GDM1 (cell line): ENCODE measurements around the gene SRSF6.
"Not testable (repeated sequence)": the region's sequence is repeated elsewhere in the genome, so short reads cannot be mapped to it uniquely, and the experiment has no call there.

ENCODE experiments used
- DNase-seq: peaks from one replicate; lab custom pipeline; 2025; lab: John Stamatoyannopoulos, UW

The SRSF6 gene

GRCh38 chr20:43448748-43449535, 8.8 kb upstream of the SRSF6 start:
- peak; percentile 13 for DNase-seq

- DNase-seq = no peak
Measured at GRCh38 chr20:43450841-43451799, 6.6 kb upstream of the SRSF6 start.

- DNase-seq = no peak
Measured at GRCh38 chr20:43452404-43453126, 5.1 kb upstream of the SRSF6 start.

GRCh38 chr20:43456252-43456651, 1.4 kb upstream of the SRSF6 start:
- not testable (repeated sequence) for DNase-seq

GRCh38 chr20:43456809-43457639, 672 bp upstream of the SRSF6 start:
- peak; percentile 87 for DNase-seq

- no peak for DNase-seq
Measured at GRCh38 chr20:43458422-43458924, 777 bp downstream of the SRSF6 start.

GRCh38 chr20:43459022-43459942, 1.6 kb downstream of the SRSF6 start:
- DNase-seq = no peak

- DNase-seq = no peak
Measured at GRCh38 chr20:43460172-43460829, 2.6 kb downstream of the SRSF6 start.

GRCh38 chr20:43460830-43461200, 3.1 kb downstream of the SRSF6 start:
- DNase-seq = no peak

GRCh38 chr20:43461894-43462659, 4.4 kb downstream of the SRSF6 start:
- no peak for DNase-seq

GRCh38 chr20:43462660-43463526, 5.2 kb downstream of the SRSF6 start:
- DNase-seq = no peak

GRCh38 chr20:43463527-43464218, 6.0 kb downstream of the SRSF6 start:
- DNase-seq = no peak

- no peak for DNase-seq
Measured at GRCh38 chr20:43464219-43464790, 6.6 kb downstream of the SRSF6 start.

- no peak for DNase-seq
Measured at GRCh38 chr20:43465625-43465943, 7.9 kb downstream of the SRSF6 start.

GRCh38 chr20:43467589-43467988, 9.9 kb downstream of the SRSF6 start:
- no peak for DNase-seq

- DNase-seq = no peak
Measured at GRCh38 chr20:43472671-43473380, 15.1 kb downstream of the SRSF6 start.

GRCh38 chr20:43473381-43473704, 15.6 kb downstream of the SRSF6 start:
- DNase-seq = no peak
